GM18507 (cell line): Measurements from ENCODE around the gene TRAPPC2.
A peak's percentile ranks its signal among the peaks of the same experiment; 100 is the strongest.
"Not testable (repeated sequence)": the region's sequence is repeated elsewhere in the genome, so short reads cannot be mapped to it uniquely, and the experiment has no call there.

Experiments
- DNase-seq: peaks from one replicate; pipeline ENCODE4 v3.0.0; 2011; ENCODE audit warnings: low read depth; ENCODE audit not compliant: insufficient read length; ENCODE audit errors: extremely low spot score
- FAIRE-seq: peaks from 2 replicates; lab custom pipeline; 2011; peaks lifted over from hg19 to GRCh38; lab: Jason Lieb, UNC

TRAPPC2 gene

GRCh38 chrX:13684361-13684760 is 50.1 kb downstream of the TRAPPC2 start:
- DNase-seq, result no peak
- FAIRE-seq, result no peak

GRCh38 chrX:13681595-13681994 is 52.8 kb downstream of the TRAPPC2 start:
- FAIRE-seq (no peak), DNase-seq (no peak)

DNA sequence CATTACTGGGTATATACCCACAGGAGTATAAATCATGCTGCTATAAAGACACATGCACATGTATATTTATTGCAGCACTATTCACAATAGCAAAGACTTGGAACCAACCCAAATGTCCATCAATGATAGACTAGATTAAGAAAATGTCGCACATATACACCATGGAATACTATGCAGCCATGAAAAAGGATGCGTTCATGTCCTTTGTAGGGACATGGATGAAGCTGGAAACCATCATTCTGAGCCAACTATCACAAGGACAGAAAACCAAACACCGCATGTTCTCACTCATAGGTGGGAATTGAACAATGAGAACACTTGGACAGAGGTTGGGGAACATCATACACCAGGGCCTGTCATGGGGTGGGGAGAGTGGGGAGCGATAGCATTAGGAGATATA is 54.7 kb downstream of the TRAPPC2 start:
- DNase-seq, FAIRE-seq: not testable (repeated sequence)

DNA sequence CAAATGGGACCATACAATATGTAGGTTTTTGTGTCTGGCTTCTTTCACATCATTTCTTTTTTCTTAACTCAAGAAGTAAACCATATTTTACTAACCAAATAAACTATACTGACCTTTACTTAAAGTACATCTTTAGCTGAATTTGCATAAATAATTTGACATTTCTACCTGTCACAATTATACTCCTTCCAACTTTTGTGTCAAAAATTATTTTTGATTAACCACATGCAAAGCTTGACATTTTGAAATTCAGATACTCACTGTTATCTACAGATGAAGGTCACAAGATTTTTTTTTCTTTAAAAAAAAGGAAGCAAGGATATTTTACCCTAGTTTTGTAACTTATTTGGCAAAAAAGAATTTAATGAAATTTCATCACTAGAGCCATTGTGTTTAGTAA is 57.5 kb downstream of the TRAPPC2 start:
- DNase-seq (no peak), FAIRE-seq (no peak)

DNA sequence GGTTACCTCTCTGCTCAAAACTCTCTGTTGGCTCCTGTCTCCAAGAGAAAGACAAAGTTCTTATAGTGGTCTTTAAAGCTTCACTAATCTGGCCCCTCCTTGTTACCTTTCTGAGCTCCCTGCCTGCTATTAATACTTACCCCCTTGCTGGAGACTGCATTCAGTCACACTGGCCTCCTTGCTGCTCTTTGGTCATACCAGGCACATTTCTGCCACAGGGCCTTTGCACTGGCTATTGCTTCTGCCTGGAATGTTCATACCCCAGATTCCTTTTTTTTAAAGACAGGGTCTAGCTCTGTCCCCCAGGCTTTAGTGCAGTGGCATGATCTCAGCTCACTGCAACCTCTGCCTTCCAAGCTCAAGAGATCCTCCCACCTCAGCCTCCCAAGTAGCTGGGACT is 61.4 kb downstream of the TRAPPC2 start:
- FAIRE-seq (peak; percentile 26), DNase-seq (no peak)

- DNase-seq (no peak), FAIRE-seq (peak; percentile 56)
These were observed 64.2 kb downstream of the TRAPPC2 start for GRCh38 chrX:13670197-13670596.

GRCh38 chrX:13669755-13670154 is 64.7 kb downstream of the TRAPPC2 start:
- not testable (repeated sequence) for FAIRE-seq

DNA sequence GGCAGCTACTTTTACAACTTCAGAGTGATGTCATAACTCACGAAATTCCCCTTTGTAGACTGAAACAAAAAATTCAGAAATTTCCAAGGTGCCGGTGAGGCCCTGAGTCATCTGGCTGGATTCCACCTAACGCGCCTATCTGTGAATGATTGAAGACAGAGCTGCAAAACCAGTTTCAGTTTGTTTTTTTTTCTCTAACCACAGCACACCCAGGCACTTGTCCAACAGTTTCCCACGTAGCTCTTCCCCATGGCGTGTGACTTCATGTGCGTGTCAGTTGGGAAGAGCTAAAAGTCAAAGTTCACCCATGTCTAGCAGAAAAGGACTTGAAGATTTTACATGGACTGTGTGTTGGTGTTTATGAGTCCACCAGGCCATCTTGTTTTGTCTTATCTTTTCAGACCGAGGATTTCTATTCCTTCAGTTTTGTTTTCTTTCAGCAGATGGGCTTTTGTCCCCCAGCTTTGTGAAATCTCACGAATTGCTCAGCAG is 65.1 kb downstream of the TRAPPC2 start:
- FAIRE-seq (peak; percentile 98), DNase-seq (peak; percentile 26)

More at GRCh38 chrX:13669755-13670154, 64.7 kb downstream of the TRAPPC2 start:
- DNase-seq, result not testable (repeated sequence)

DNA sequence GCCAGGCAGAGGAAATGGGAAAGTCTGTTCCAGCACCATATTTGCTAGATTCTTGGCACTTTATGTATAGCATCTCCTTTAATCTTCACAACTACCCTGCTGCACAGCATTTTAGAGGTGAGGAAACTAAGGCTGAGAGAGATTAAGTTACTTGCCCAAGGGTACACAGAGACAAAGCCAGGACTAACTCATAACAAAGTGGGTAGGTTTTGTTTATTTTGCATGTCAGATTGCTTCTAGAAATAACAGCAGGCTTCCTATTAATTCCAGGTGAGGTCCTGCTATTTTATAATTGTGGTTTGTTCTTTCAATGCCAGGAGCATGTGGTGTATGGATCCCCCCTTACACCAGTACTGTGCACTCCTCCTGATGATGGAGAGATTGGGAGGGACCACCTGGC is 66.5 kb downstream of the TRAPPC2 start:
- DNase-seq (no peak), FAIRE-seq (no peak)

DNA sequence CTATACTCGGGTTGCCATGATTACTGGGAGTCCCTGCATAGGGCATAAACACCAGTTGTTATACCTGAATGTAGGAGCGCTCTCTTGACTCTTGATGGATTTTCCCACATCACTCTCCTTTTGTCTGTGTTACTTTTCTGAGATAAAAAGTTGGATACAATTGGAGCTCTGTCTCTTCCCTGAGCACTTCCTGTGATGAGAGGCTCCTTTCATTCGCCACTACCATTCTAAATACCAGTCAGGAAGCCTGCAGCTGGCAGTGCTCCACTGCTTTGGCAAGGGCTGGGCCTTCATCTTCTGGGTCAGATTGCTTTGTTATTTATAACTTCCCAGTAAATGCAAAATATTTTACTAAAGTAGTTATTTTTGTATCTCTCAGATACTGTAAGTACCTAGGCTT is 67.6 kb downstream of the TRAPPC2 start:
- FAIRE-seq (no peak), DNase-seq (no peak)

- no peak for DNase-seq
- FAIRE-seq, result no peak
These were observed 70.4 kb downstream of the TRAPPC2 start for GRCh38 chrX:13664020-13664419.

DNA sequence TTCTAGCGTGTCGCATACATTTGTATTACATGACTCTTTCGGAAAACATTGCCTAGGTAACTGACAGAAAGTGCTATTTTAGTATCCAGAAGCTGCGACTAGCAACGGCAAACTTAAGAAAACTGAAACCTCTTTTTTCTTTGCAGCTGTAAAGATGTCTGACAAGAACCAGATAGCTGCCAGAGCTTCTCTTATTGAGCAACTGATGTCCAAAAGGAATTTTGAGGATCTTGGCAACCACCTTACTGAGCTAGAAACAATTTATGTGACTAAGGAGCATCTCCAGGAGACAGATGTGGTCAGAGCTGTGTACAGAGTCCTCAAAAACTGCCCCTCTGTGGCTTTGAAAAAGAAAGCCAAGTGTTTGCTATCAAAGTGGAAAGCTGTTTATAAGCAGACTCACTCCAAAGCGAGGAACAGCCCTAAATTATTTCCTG is 72.0 kb downstream of the TRAPPC2 start:
- DNase-seq, result no peak
- FAIRE-seq, result no peak
